GM23338 (cell line): ENCODE results near the gene POR. TPM values are rescaled to one million over a fixed set of nuclear protein-coding genes. Genes with fewer than 3 reads are reported as not detected.

ENCODE experiments used
- ATAC-seq: fragments of 200-7000 bp; cut with Tn5 transposase; 3 replicates; pipeline ENCODE4 v1.9.1; 2020
- DNase-seq: peaks from one replicate; pipeline ENCODE4 v3.0.0-alpha.2; 2015; ENCODE audit warnings: low spot score
- H2AFZ ChIP-seq: fragments of 200-600 bp; sonication (generic); 2 replicates; pipeline ENCODE4 v1.8.0; 2016; ENCODE audit warnings: antibody characterized with exemption, mild to moderate bottlenecking, moderate library complexity
- H3F3A ChIP-seq: fragments of 200-600 bp; sonication (generic); replicated peaks from 2 replicates; pipeline ENCODE4 v1.8.0; 2017; ENCODE audit warnings: antibody characterized with exemption, mixed run types, low read depth
- H3K27ac ChIP-seq: fragments of 200-600 bp; sonication (generic); 2 replicates; pipeline ENCODE4 v1.6.1; 2016; ENCODE audit warnings: low read depth
- H3K27me3 ChIP-seq: fragments of 200-600 bp; sonication (generic); 2 replicates; pipeline ENCODE4 v1.8.0; 2016; ENCODE audit warnings: mild to moderate bottlenecking, mixed run types, moderate library complexity; ENCODE audit not compliant: insufficient read depth
- H3K36me3 ChIP-seq: fragments of 200-600 bp; sonication (generic); 2 replicates; pipeline ENCODE4 v1.8.0; 2016; ENCODE audit warnings: mild to moderate bottlenecking; ENCODE audit not compliant: insufficient read depth
- H3K4me1 ChIP-seq: fragments of 200-600 bp; sonication (generic); 2 replicates; pipeline ENCODE4 v1.8.0; 2016; ENCODE audit warnings: mild to moderate bottlenecking, moderate library complexity; ENCODE audit not compliant: insufficient read depth
- H3K4me2 ChIP-seq: fragments of 200-600 bp; sonication (generic); 2 replicates; pipeline ENCODE4 v1.7.1; 2017; ENCODE audit warnings: mixed run types
- H3K4me3 ChIP-seq: fragments of 200-600 bp; sonication (generic); 2 replicates; pipeline ENCODE4 v1.6.1; 2016; ENCODE audit warnings: mixed run types
- H3K79me2 ChIP-seq: fragments of 200-600 bp; sonication (generic); replicated peaks from 2 replicates; pipeline ENCODE4 v1.8.0; 2017; ENCODE audit warnings: mild to moderate bottlenecking; ENCODE audit not compliant: insufficient read depth
- H3K9me2 ChIP-seq: fragments of 200-600 bp; sonication (generic); 2 replicates; pipeline ENCODE4 v1.8.0; 2017; ENCODE audit not compliant: insufficient read depth
- H4K20me1 ChIP-seq: fragments of 200-600 bp; sonication (generic); replicated peaks from 2 replicates; pipeline ENCODE4 v1.8.0; 2017; ENCODE audit warnings: mild to moderate bottlenecking; ENCODE audit not compliant: insufficient read depth
- H3K27ac Mint-ChIP-seq: 2 replicates; pipeline ENCODE4 v1.8.0; 2020; ENCODE audit warnings: inconsistent platforms, mild to moderate bottlenecking, moderate library complexity, mixed read lengths
- H3K27me3 Mint-ChIP-seq: 3 replicates; pipeline ENCODE4 v1.8.0; 2022; ENCODE audit warnings: low read depth, mild to moderate bottlenecking, moderate library complexity, mixed read lengths, inconsistent platforms; ENCODE audit not compliant: insufficient read depth, poor library complexity
- H3K36me3 Mint-ChIP-seq: 3 replicates; pipeline ENCODE4 v1.8.0; 2021; ENCODE audit warnings: low read depth, mild to moderate bottlenecking, inconsistent platforms, moderate library complexity, mixed read lengths
- H3K4me1 Mint-ChIP-seq: 3 replicates; pipeline ENCODE4 v1.8.0; 2020; ENCODE audit warnings: mild to moderate bottlenecking, inconsistent platforms, mixed read lengths
- H3K4me3 Mint-ChIP-seq: 3 replicates; pipeline ENCODE4 v1.8.0; 2021; ENCODE audit warnings: moderate library complexity, mild to moderate bottlenecking, inconsistent platforms, mixed read lengths
- H3K9me3 Mint-ChIP-seq: 3 replicates; pipeline ENCODE4 v1.8.0; 2020; ENCODE audit warnings: moderate library complexity, mild to moderate bottlenecking, inconsistent platforms, mixed read lengths
- CREB1 ChIP-seq: fragments of 250-450 bp; sonication (Bioruptor Pico); IDR thresholded peaks from 2 replicates; pipeline ENCODE4 v1.5.0; 2020; ENCODE audit warnings: low read depth, mild to moderate bottlenecking, moderate library complexity
- EZH2 ChIP-seq: fragments of 200-600 bp; sonication (generic); IDR thresholded peaks from one replicate; pipeline ENCODE4 v1.8.0; 2017; ENCODE audit warnings: antibody characterized with exemption, mild to moderate bottlenecking, low read depth; ENCODE audit not compliant: unreplicated experiment
- EZH2phosphoT487 ChIP-seq: fragments of 200-600 bp; sonication (generic); IDR thresholded peaks from one replicate; pipeline ENCODE4 v1.8.1; 2018; ENCODE audit warnings: antibody characterized with exemption; ENCODE audit not compliant: unreplicated experiment
- JUNB ChIP-seq: IDR thresholded peaks from one replicate; pipeline ENCODE4 v1.6.1; 2016; ENCODE audit warnings: antibody characterized with exemption; ENCODE audit not compliant: unreplicated experiment
- NANOG ChIP-seq: IDR thresholded peaks from 2 replicates; pipeline ENCODE4 v1.6.1; 2016; ENCODE audit warnings: antibody characterized with exemption, borderline replicate concordance
- POLR2AphosphoS5 ChIP-seq: IDR thresholded peaks from 2 replicates; pipeline ENCODE4 v1.6.1; 2016; ENCODE audit warnings: antibody characterized with exemption, low read depth
- STAT1 ChIP-seq: IDR thresholded peaks from one replicate; pipeline ENCODE4 v1.6.1; 2016; ENCODE audit warnings: antibody characterized with exemption; ENCODE audit not compliant: unreplicated experiment
- ZNF114 ChIP-seq: fragments of 250-450 bp; sonication (Bioruptor Pico); IDR thresholded peaks from 2 replicates; pipeline ENCODE4 v1.5.0; 2020; ENCODE audit warnings: mild to moderate bottlenecking, moderate library complexity
- ZNF331 ChIP-seq: fragments of 250-450 bp; sonication (Bioruptor Pico); IDR thresholded peaks from 2 replicates; pipeline ENCODE4 v1.5.0; 2020; ENCODE audit warnings: low read depth, mild to moderate bottlenecking, moderate library complexity
- polyA plus RNA-seq: library from polyadenylated mRNA; unstranded; fragments of >200 nt; fragmentation: Nextera tagmentation; extraction: Ambion mirVana; gene quantifications from 2 replicates; pipeline ENCODE4 v1.2.1, GENCODE V29; 2016
- total RNA-seq: library from RNA; depleted of rRNA; stranded (reverse); fragments of >200 nt; shearing (Covaris generic); gene quantifications from 2 replicates; pipeline ENCODE4 v1.2.3, GENCODE V29; 2014
- TF ChIP-seq, protein P1 (sequence below): IDR thresholded peaks from one replicate; pipeline ENCODE4 v1.6.1; 2018; ENCODE audit warnings: antibody characterized with exemption; ENCODE audit not compliant: unreplicated experiment
- TF ChIP-seq, protein P2 (sequence below): fragments of 250-450 bp; sonication (Bioruptor Pico); IDR thresholded peaks from 2 replicates; pipeline ENCODE4 v1.5.0; 2020; ENCODE audit warnings: mild to moderate bottlenecking, moderate library complexity
- TF ChIP-seq, protein P3 (sequence below), 2 experiments: fragments of 200-600 bp in 1 of 2; sonication (generic) in 1 of 2; conservative IDR thresholded peaks; 2 replicates each; pipeline versions ENCODE4 v1.5.1 to v1.6.1; 2016 to 2017; ENCODE audit warnings: antibody characterized with exemption in 2 of 2, low read depth in 2 of 2, mild to moderate bottlenecking in 2 of 2, moderate library complexity in 1 of 2
- TF ChIP-seq, protein P4 (sequence below): IDR thresholded peaks from 2 replicates; pipeline ENCODE4 v1.6.1; 2016; ENCODE audit warnings: antibody characterized with exemption

Gene POR
- total and polyA plus RNA-seq, 2 experiments from 2014 or later, result 126 to 164 TPM

DNA sequence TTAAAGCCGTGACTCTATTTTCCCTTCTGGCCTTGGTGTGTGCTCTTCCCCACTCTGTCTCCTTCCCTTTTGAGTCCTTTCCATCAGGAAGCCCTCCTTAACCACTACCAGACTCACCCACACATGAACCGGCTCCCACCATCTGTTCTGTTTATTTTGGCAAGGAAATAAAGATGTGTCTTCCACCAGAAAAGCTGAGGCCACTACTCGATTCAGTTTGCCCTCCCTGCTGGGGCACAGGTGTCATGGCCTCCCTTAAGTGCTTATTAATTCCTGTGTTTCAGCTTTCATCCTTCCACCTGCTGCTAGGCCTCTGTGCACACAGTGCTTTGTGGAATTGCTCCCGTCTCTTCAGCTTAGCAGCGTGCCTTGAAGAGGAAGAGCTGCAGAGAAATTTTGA lies 16.7 kb downstream of the POR start:
- peaks cover 40% of the 10 kb centered on the region for H3K36me3 Mint-ChIP-seq
- TF ChIP-seq POLR2AphosphoS5, result no peak
- TF ChIP-seq EZH2phosphoT487, result no peak
- no peak for TF ChIP-seq EZH2
- TF ChIP-seq CREB1, result no peak
- TF ChIP-seq, protein P1, sequence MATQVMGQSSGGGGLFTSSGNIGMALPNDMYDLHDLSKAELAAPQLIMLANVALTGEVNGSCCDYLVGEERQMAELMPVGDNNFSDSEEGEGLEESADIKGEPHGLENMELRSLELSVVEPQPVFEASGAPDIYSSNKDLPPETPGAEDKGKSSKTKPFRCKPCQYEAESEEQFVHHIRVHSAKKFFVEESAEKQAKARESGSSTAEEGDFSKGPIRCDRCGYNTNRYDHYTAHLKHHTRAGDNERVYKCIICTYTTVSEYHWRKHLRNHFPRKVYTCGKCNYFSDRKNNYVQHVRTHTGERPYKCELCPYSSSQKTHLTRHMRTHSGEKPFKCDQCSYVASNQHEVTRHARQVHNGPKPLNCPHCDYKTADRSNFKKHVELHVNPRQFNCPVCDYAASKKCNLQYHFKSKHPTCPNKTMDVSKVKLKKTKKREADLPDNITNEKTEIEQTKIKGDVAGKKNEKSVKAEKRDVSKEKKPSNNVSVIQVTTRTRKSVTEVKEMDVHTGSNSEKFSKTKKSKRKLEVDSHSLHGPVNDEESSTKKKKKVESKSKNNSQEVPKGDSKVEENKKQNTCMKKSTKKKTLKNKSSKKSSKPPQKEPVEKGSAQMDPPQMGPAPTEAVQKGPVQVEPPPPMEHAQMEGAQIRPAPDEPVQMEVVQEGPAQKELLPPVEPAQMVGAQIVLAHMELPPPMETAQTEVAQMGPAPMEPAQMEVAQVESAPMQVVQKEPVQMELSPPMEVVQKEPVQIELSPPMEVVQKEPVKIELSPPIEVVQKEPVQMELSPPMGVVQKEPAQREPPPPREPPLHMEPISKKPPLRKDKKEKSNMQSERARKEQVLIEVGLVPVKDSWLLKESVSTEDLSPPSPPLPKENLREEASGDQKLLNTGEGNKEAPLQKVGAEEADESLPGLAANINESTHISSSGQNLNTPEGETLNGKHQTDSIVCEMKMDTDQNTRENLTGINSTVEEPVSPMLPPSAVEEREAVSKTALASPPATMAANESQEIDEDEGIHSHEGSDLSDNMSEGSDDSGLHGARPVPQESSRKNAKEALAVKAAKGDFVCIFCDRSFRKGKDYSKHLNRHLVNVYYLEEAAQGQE, result no peak
- TF ChIP-seq, protein P2, sequence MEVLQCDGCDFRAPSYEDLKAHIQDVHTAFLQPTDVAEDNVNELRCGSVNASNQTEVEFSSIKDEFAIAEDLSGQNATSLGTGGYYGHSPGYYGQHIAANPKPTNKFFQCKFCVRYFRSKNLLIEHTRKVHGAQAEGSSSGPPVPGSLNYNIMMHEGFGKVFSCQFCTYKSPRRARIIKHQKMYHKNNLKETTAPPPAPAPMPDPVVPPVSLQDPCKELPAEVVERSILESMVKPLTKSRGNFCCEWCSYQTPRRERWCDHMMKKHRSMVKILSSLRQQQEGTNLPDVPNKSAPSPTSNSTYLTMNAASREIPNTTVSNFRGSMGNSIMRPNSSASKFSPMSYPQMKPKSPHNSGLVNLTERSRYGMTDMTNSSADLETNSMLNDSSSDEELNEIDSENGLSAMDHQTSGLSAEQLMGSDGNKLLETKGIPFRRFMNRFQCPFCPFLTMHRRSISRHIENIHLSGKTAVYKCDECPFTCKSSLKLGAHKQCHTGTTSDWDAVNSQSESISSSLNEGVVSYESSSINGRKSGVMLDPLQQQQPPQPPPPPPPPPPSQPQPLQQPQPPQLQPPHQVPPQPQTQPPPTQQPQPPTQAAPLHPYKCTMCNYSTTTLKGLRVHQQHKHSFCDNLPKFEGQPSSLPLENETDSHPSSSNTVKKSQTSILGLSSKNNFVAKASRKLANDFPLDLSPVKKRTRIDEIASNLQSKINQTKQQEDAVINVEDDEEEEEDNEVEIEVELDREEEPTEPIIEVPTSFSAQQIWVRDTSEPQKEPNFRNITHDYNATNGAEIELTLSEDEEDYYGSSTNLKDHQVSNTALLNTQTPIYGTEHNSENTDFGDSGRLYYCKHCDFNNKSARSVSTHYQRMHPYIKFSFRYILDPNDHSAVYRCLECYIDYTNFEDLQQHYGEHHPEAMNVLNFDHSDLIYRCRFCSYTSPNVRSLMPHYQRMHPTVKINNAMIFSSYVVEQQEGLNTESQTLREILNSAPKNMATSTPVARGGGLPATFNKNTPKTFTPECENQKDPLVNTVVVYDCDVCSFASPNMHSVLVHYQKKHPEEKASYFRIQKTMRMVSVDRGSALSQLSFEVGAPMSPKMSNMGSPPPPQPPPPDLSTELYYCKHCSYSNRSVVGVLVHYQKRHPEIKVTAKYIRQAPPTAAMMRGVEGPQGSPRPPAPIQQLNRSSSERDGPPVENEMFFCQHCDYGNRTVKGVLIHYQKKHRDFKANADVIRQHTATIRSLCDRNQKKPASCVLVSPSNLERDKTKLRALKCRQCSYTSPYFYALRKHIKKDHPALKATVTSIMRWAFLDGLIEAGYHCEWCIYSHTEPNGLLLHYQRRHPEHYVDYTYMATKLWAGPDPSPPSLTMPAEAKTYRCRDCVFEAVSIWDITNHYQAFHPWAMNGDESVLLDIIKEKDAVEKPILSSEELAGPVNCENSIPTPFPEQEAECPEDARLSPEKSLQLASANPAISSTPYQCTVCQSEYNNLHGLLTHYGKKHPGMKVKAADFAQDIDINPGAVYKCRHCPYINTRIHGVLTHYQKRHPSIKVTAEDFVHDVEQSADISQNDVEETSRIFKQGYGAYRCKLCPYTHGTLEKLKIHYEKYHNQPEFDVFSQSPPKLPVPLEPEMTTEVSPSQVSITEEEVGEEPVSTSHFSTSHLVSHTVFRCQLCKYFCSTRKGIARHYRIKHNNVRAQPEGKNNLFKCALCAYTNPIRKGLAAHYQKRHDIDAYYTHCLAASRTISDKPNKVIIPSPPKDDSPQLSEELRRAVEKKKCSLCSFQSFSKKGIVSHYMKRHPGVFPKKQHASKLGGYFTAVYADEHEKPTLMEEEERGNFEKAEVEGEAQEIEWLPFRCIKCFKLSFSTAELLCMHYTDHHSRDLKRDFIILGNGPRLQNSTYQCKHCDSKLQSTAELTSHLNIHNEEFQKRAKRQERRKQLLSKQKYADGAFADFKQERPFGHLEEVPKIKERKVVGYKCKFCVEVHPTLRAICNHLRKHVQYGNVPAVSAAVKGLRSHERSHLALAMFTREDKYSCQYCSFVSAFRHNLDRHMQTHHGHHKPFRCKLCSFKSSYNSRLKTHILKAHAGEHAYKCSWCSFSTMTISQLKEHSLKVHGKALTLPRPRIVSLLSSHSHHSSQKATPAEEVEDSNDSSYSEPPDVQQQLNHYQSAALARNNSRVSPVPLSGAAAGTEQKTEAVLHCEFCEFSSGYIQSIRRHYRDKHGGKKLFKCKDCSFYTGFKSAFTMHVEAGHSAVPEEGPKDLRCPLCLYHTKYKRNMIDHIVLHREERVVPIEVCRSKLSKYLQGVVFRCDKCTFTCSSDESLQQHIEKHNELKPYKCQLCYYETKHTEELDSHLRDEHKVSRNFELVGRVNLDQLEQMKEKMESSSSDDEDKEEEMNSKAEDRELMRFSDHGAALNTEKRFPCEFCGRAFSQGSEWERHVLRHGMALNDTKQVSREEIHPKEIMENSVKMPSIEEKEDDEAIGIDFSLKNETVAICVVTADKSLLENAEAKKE (CRISPR knock-in tag), result no peak
- TF ChIP-seq, protein P3, sequence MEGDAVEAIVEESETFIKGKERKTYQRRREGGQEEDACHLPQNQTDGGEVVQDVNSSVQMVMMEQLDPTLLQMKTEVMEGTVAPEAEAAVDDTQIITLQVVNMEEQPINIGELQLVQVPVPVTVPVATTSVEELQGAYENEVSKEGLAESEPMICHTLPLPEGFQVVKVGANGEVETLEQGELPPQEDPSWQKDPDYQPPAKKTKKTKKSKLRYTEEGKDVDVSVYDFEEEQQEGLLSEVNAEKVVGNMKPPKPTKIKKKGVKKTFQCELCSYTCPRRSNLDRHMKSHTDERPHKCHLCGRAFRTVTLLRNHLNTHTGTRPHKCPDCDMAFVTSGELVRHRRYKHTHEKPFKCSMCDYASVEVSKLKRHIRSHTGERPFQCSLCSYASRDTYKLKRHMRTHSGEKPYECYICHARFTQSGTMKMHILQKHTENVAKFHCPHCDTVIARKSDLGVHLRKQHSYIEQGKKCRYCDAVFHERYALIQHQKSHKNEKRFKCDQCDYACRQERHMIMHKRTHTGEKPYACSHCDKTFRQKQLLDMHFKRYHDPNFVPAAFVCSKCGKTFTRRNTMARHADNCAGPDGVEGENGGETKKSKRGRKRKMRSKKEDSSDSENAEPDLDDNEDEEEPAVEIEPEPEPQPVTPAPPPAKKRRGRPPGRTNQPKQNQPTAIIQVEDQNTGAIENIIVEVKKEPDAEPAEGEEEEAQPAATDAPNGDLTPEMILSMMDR (conservative IDR thresholded peaks at IDR 0.05; ENCODE audit: low read depth in 2 of 2), result no peak
- TF ChIP-seq ZNF331, result no peak
- TF ChIP-seq, protein P4, sequence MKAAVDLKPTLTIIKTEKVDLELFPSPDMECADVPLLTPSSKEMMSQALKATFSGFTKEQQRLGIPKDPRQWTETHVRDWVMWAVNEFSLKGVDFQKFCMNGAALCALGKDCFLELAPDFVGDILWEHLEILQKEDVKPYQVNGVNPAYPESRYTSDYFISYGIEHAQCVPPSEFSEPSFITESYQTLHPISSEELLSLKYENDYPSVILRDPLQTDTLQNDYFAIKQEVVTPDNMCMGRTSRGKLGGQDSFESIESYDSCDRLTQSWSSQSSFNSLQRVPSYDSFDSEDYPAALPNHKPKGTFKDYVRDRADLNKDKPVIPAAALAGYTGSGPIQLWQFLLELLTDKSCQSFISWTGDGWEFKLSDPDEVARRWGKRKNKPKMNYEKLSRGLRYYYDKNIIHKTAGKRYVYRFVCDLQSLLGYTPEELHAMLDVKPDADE, result no peak
- TF ChIP-seq JUNB, result no peak
- TF ChIP-seq ZNF114 (CRISPR knock-in tag), result no peak
- no peak for TF ChIP-seq NANOG
- TF ChIP-seq STAT1, result no peak
- H3K27ac Mint-ChIP-seq, result no peak overlapping the region
- Histone ChIP-seq H3K4me3 (no peak overlapping the region), H3K27me3 (no peaks in the 10 kb centered on the region), H2AFZ (no peak overlapping the region), H3K4me1 (no peaks in the 10 kb centered on the region; the same call in 1 of the 2 replicates), H3K27ac (peak overlapping the region; percentile 75; the same call in 1 of the 2 replicates), H3K4me2 (no peak overlapping the region), H3K9me2 (no peaks in the 10 kb centered on the region), H3K36me3 (no peaks in the 10 kb centered on the region; the same call in 1 of the 2 replicates), H4K20me1 (peaks cover 40% of the 10 kb centered on the region), H3K79me2 (peaks cover 94% of the 10 kb centered on the region), H3F3A (no peaks in the 10 kb centered on the region)
- ATAC-seq (no peak), DNase-seq (no peak)
- H3K27me3 Mint-ChIP-seq, result peaks cover 3% of the 10 kb centered on the region
- H3K4me3 Mint-ChIP-seq, result no peak overlapping the region
- no peaks in the 10 kb centered on the region for H3K4me1 Mint-ChIP-seq
- H3K9me3 Mint-ChIP-seq, result peaks cover 16% of the 10 kb centered on the region; the same call in 2 of the 3 replicates
